HG03439 (cell line): ENCODE measurements around the gene ZNF438.

Experiments
- ATAC-seq: cut with Tn5 transposase; IDR thresholded peaks from one replicate; pipeline ENCODE4 v1.9.1; 2021; ENCODE audit warnings: mild to moderate bottlenecking, moderate library complexity; ENCODE audit not compliant: unreplicated experiment

Gene ZNF438

DNA sequence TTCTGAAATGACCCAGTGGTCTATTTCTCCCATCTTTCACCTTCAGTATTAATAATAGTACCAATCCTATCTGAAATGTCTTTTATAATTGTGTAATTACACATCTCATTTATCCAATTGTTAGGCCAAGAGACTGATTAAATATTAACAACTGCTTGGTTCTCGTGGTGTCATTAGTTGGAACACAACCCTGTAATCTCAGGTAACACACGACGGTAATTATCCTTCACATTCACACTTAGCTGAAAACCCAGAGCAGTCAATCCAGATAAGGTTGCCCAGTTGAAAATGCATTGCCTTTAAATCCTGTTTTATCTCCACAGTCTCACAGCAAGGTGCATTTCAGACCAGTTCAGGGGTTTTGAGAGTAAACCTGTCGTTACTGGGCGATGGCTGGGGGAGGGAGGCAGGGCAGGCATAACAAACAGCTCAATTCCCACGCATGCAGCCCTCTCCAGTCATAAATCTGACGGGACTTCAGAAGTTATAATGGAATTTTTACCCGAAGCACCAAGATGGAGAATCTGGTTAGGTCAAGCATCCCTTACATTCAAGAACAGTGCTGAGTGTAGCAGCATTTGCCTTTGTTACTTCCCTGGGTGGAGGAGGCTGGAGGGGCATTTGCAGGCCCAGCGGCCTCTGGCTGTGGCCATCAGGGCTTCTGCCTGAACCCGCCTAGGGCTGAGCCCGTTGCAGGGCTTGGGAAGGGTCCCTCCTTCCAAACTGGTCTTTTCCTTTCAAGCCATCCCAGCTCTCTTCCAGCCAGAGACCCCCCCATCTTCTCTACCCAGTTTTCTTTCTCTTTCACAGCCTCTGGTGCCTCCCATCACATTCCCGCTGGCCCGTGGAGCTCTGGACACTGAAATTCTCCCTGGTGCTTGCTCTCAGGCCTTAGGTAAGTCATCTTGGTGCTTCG, 201.1 kb downstream of the ZNF438 start:
- no peak for ATAC-seq

- no peak for ATAC-seq
These were observed 201.8 kb downstream of the ZNF438 start for GRCh38 chr10:30829901-30830300.

- ATAC-seq: no peak
These were observed 203.0 kb downstream of the ZNF438 start for GRCh38 chr10:30828680-30829079.

- ATAC-seq: no peak
These were observed 203.5 kb downstream of the ZNF438 start for GRCh38 chr10:30828164-30828563.

DNA sequence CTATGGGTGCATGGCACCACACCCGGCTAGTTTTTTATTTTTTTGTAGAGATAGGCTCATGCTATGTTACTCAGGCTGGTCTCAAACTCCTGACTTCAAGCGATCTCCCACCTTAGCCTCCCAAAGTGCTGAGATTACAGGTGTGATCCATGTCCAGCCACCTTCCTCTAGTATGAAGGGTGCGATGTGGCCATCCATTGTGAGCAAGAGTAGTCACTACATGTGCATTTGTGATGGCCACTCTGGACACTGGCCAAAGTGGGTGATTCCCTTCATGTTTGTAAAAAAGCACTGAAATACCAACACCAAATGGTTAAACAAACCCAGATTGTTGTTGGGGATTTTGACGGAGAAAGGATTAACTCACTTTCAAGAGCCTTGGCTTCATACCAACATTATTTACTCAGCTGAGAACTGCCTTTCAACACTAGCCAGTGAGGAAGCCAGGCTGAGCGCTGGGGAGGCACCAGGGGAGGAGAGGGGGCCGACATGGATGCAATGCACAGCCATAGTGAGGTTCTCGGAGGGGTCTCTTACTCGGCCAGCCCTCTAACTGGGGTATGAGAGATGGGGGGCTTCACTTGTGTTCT, 204.0 kb downstream of the ZNF438 start:
- no peak for ATAC-seq

GRCh38 chr10:30826679-30827078, 205.0 kb downstream of the ZNF438 start:
- ATAC-seq: no peak

- no peak for ATAC-seq
These were observed 206.2 kb downstream of the ZNF438 start for GRCh38 chr10:30825495-30825894.

DNA sequence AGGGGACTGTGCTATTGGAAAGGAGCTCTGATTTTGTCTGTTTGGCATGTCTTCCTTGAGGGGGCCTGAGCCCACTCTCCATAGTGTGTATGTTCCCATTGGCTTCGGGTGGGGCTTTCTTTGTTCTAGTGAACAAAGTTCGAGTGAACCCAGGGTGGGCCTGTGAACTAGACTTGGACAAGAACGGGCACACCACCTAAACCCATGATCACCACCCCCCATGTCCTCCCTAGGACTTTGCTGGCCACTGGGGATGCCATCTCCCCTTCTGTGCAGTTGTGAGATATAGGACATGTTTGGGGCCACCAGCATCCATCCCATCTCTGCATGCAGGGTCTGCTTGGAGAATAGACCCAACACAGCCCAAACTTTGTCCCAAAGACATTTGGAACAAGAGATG, 206.6 kb downstream of the ZNF438 start:
- ATAC-seq: no peak

DNA sequence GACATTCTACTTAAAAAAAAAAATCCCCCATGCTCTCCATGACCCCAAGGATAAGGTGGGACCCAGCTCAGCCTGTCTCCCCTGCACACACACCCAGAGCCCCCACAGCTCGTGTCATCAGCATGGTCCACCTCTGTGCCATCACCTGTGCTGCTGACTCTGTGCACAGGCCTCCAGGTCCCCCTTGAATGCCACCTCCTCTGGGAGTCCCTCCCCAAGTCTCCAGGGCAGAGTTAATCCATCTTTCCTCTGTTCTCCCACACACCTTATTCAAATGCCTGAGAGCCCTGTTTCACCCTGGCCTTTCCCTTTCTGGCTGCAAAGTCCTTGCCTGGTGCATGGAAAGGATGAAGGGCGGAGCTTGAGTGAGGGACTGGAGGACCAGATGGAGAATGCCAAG, 208.0 kb downstream of the ZNF438 start:
- no peak for ATAC-seq

- no peak for ATAC-seq
These were observed 208.8 kb downstream of the ZNF438 start for GRCh38 chr10:30822693-30823465.

GRCh38 chr10:30821994-30822692, 209.5 kb downstream of the ZNF438 start:
- no peak for ATAC-seq

DNA sequence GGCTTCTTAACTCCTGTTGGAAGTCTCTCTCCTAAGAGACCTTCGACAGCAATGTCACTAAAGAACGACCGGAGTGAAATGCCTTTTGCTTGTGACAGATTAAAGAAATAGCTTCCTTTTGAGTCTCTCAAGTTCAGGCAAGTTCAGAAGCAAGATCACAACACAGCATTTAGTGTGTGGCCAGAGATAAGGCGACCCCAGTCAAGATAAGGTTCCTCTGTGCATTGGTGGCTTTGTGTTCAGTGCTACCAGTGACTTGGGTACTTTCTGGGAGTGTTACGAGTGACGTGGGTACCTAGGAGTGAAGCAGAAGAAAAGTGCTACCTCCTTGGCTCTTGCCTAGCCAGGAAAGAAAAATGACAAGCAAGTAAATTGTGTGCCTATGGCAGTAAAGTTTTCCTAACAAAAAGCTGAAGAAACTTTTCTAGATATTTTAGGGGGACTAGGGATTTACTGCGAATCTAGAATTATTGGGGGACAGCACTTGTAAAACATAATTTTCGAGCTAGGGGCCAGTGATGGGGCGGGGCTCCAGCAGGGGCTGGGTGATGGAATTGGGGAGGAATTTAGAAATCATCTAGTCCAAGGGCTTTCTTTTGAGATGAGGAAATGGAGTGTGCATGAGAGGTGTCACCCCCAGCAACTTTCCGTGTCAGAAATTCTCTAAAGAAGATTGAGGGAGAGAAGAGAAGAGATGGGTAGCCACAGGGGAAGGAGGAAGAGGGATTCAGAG, 210.2 kb downstream of the ZNF438 start:
- no peak for ATAC-seq

GRCh38 chr10:30820261-30820991, 211.2 kb downstream of the ZNF438 start:
- ATAC-seq: no peak

DNA sequence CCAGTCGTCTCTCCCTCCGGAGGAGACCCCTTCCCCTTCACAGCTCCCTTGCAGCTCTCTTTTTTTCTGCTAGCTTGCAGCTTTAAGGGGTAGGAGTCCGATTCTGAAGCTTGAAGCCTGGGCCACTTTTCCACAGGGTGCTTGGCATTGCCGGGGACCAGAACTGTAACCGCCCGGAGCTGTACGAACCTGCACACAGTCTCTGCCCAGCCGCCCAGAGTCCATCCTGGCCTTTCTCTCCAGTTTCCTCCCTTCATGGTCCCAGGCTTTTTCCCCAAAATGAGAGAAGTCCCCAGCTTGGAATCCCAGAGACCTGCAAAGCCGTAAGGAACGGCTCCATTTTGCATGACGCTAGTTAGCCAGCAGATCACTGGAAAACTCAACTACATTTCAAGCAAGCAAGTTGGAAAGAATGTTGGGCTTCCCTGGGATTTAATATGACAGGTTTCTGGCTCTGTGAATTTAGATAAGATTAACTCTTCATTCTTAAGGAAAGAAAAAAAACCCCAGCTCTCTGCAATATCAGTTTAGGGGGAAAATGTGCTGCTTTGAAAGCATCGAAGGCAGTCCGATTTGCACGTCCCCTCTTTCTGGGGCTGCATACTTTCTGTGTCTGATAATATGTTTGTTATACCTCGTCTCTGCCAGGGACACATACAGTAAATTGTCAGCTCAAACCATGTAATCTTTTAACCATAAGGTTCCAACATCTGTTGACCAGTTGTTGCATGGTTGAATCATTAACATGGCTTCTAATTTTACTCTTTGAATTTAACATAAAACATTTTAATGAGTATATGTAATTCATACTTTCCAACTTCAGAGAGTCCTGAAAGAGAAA, 212.1 kb downstream of the ZNF438 start:
- no peak for ATAC-seq

DNA sequence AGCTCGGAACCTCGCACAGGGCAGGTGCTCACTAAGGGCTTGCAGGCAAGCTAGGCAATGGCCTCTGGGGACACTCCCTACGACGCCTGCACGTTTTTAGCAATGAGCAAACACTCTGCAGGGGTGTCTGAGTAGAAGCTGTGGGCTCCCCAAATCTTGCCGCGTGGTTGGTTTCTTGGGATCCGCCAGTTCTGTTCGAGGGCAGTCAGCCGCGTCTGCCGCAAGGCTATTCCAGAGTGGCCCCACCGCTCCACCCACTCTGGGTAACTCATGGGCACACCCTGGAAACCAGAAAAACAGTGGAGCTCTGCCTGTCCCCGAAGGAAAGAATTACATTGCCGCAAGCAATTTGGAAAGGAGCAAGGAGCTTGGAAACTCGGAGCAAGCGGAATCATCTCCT, 212.8 kb downstream of the ZNF438 start:
- ATAC-seq: no peak

- ATAC-seq: no peak
These were observed 213.5 kb downstream of the ZNF438 start for GRCh38 chr10:30818010-30818660.

GRCh38 chr10:30817541-30817940, 214.1 kb downstream of the ZNF438 start:
- no peak for ATAC-seq

- ATAC-seq: no peak
These were observed 214.9 kb downstream of the ZNF438 start for GRCh38 chr10:30816820-30817171.
